Endometrial microvascular endothelial cells (primary cell): ENCODE measurements around the gene HTR3B. TPM values are rescaled to one million over a fixed set of nuclear protein-coding genes. Genes with fewer than 3 reads are reported as not detected.
"Not testable (repeated sequence)": the region's sequence is repeated elsewhere in the genome, so short reads cannot be mapped to it uniquely, and the experiment has no call there.

Experiments
- in situ Hi-C: cut with HindIII; loops from 2 replicates; pipeline ENCODE4 v1.10.0; 2017; ENCODE audit warnings: low sequenced_read_pairs, low pct_unique_long_range_greater_than_20kb; ENCODE audit errors: inconsistent ontology term
- total RNA-seq: library from RNA; depleted of rRNA; stranded (reverse); fragments of >200 nt; gene quantifications from one replicate; pipeline ENCODE4 v1.2.3, GENCODE V29; 2015; ENCODE audit errors: inconsistent ontology term

Gene HTR3B
- not detected for total RNA-seq

GRCh38 chr11:113904379-113905101, at the start of gene HTR3B:
Gene HTR3B (plus strand): TSS chr11:113904796. CDS start chr11:113904934, 138 bp downstream.
- in situ Hi-C loops = no loop called here

GRCh38 chr11:113855803-113856202, 48.8 kb upstream of the HTR3B start:
- in situ Hi-C loops = no loop called here

- in situ Hi-C loops = no loop called here
Observed at GRCh38 chr11:113856966-113857759, 47.4 kb upstream of the HTR3B start.

GRCh38 chr11:113859665-113860064, 44.9 kb upstream of the HTR3B start:
- in situ Hi-C loops = no loop called here

GRCh38 chr11:113862435-113862834, 42.2 kb upstream of the HTR3B start:
- in situ Hi-C loops = no loop called here

- in situ Hi-C loops = no loop called here
Observed at GRCh38 chr11:113864410-113864809, 40.2 kb upstream of the HTR3B start.

GRCh38 chr11:113865873-113866272, 38.7 kb upstream of the HTR3B start:
- in situ Hi-C loops = no loop called here

GRCh38 chr11:113867843-113868503, 36.6 kb upstream of the HTR3B start:
- in situ Hi-C loops = no loop called here

- in situ Hi-C loops = no loop called here
Observed at GRCh38 chr11:113871336-113871735, 33.3 kb upstream of the HTR3B start.

GRCh38 chr11:113873236-113873626, 31.4 kb upstream of the HTR3B start:
- in situ Hi-C loops = no loop called here

GRCh38 chr11:113874096-113874495, 30.5 kb upstream of the HTR3B start:
- in situ Hi-C loops = no loop called here

- in situ Hi-C loops = no loop called here
Observed at GRCh38 chr11:113874581-113875233, 29.9 kb upstream of the HTR3B start.

GRCh38 chr11:113875234-113876073, 29.1 kb upstream of the HTR3B start, which contains the start of gene USP28:
Gene USP28 (minus strand): TSS chr11:113875572. CDS start chr11:113875501, 71 bp downstream.
- in situ Hi-C loops = no loop called here

- in situ Hi-C loops = no loop called here
Observed at GRCh38 chr11:113876074-113876797, 28.4 kb upstream of the HTR3B start.

GRCh38 chr11:113876798-113877669, 27.6 kb upstream of the HTR3B start:
- in situ Hi-C loops = no loop called here

GRCh38 chr11:113877670-113878055, 26.9 kb upstream of the HTR3B start:
- in situ Hi-C loops = no loop called here

GRCh38 chr11:113879446-113879845, 25.1 kb upstream of the HTR3B start:
- in situ Hi-C loops = not testable (repeated sequence)
